HG03439 (cell line): ENCODE results near the gene PPDPF.
"Not testable (repeated sequence)": the region's sequence is repeated elsewhere in the genome, so short reads cannot be mapped to it uniquely, and the experiment has no call there.

Source experiments
- ATAC-seq: cut with Tn5 transposase; IDR thresholded peaks from one replicate; pipeline ENCODE4 v1.9.1; 2021; ENCODE audit warnings: mild to moderate bottlenecking, moderate library complexity; ENCODE audit not compliant: unreplicated experiment

PPDPF gene

GRCh38 chr20:63561624-63562396, 41.2 kb downstream of the PPDPF start:
- no peak for ATAC-seq

- no peak for ATAC-seq
These were observed 42.1 kb downstream of the PPDPF start for GRCh38 chr20:63562461-63563224.

- ATAC-seq: no peak
These were observed 42.8 kb downstream of the PPDPF start for GRCh38 chr20:63563225-63563935.

- ATAC-seq: no peak
These were observed 43.7 kb downstream of the PPDPF start for GRCh38 chr20:63564036-63564810.

GRCh38 chr20:63565021-63565698, 44.6 kb downstream of the PPDPF start:
- ATAC-seq: no peak

- no peak for ATAC-seq
These were observed 45.3 kb downstream of the PPDPF start for GRCh38 chr20:63565699-63566335.

GRCh38 chr20:63566395-63567135, 46.0 kb downstream of the PPDPF start:
- no peak for ATAC-seq

GRCh38 chr20:63567136-63567385, 46.5 kb downstream of the PPDPF start:
- ATAC-seq: peak; percentile 8

GRCh38 chr20:63567386-63568169, 47.0 kb downstream of the PPDPF start:
- ATAC-seq: peak; percentile 55

GRCh38 chr20:63568170-63568981, 47.8 kb downstream of the PPDPF start:
- ATAC-seq: no peak

GRCh38 chr20:63568986-63569949, 48.7 kb downstream of the PPDPF start:
- ATAC-seq: no peak

GRCh38 chr20:63570281-63571086, 49.9 kb downstream of the PPDPF start:
- ATAC-seq: no peak

GRCh38 chr20:63571087-63571478, 50.5 kb downstream of the PPDPF start:
- not testable (repeated sequence) for ATAC-seq
